PC-3 (cell line): ENCODE data around the gene GSX2.

Experiments
- CTCF ChIP-seq: fragments of 300-600 bp; sonication (generic); conservative IDR thresholded peaks from 2 replicates; pipeline ENCODE4 v1.5.1; 2017; ENCODE audit warnings: antibody characterized with exemption, low read depth, mild to moderate bottlenecking, low read length
- EZH2 ChIP-seq: fragments of 300-600 bp; sonication (generic); IDR thresholded peaks from one replicate; pipeline ENCODE4 v1.6.1; 2017; ENCODE audit warnings: antibody characterized with exemption, mild to moderate bottlenecking, low read length; ENCODE audit not compliant: unreplicated experiment

GRCh38 chr4:54144199-54144598, 44.2 kb downstream of the GSX2 start:
- no peak for TF ChIP-seq CTCF
- no peak for TF ChIP-seq EZH2
